SK-N-SH (cell line): ENCODE results near the gene RBMS3. TPM values are rescaled to one million over a fixed set of nuclear protein-coding genes. Genes with fewer than 3 reads are reported as not detected.

Source experiments
- CTCF ChIA-PET: fragments of 300-600, 350-600 bp; formaldehyde crosslinking; extraction: SDS; loops from one replicate; lab custom pipeline; 2021; lab: Yijun Ruan, JAX
- POLR2A ChIA-PET: fragments of 350-600 bp; sonication (Branson Sonifier 250); formaldehyde crosslinking; extraction: SDS; loops from one replicate; lab custom pipeline; 2020; ENCODE audit warnings: antibody characterized with exemption, inconsistent platforms; lab: Yijun Ruan, JAX
- DNase-seq: peaks from one replicate; pipeline ENCODE4 v3.0.0; 2012
- H2AFZ ChIP-seq: fragments of 200-600 bp; sonication (generic); 2 replicates; pipeline ENCODE4 v1.8.1; 2016; ENCODE audit warnings: antibody characterized with exemption, mild to moderate bottlenecking, low read depth
- H3F3A ChIP-seq: fragments of 200-600 bp; sonication (generic); replicated peaks from 2 replicates; pipeline ENCODE3; 2016; ENCODE audit warnings: antibody characterized with exemption, mild to moderate bottlenecking; ENCODE audit not compliant: insufficient read depth
- H3K27ac ChIP-seq, 2 experiments: fragments of 200-500 bp in 1 of 2; fragments of 200-600 bp in 1 of 2; sonication (Bioruptor generic) in 1 of 2; sonication (generic), shearing (Covaris generic) in 1 of 2; 2 replicates each; pipeline versions ENCODE4 v1.5.1 to v1.6.1; 2014 to 2016; ENCODE audit warnings: low read depth in 2 of 2, inconsistent platforms in 1 of 2, low read length in 1 of 2, mild to moderate bottlenecking in 1 of 2, mixed read lengths in 1 of 2
- H3K27me3 ChIP-seq: fragments of 200-600 bp; sonication (generic), shearing (Covaris generic); 2 replicates; pipeline ENCODE4 v1.6.1; 2016; ENCODE audit warnings: mixed run types; ENCODE audit not compliant: insufficient read depth
- H3K36me3 ChIP-seq, 2 experiments: fragments of 200-500 bp in 1 of 2; fragments of 200-600 bp in 1 of 2; sonication (Bioruptor generic) in 1 of 2; sonication (generic) in 1 of 2; replicated peaks in 1 of 2; 2 replicates each; pipeline versions ENCODE3 to v1.5.1; 2014 to 2016; ENCODE audit warnings: low read length in 1 of 2, mild to moderate bottlenecking in 1 of 2; ENCODE audit not compliant: insufficient read depth in 2 of 2, control insufficient read depth in 1 of 2
- H3K4me1 ChIP-seq, 2 experiments: fragments of 200-500 bp in 1 of 2; fragments of 200-600 bp in 1 of 2; sonication (Bioruptor generic) in 1 of 2; sonication (generic), shearing (Covaris generic) in 1 of 2; 2 replicates each; pipeline versions ENCODE4 v1.5.1 to v1.6.1; 2014 to 2016; ENCODE audit warnings: low read depth in 1 of 2, low read length in 1 of 2, mixed run types in 1 of 2; ENCODE audit not compliant: insufficient read depth in 2 of 2, control insufficient read depth in 1 of 2
- H3K4me2 ChIP-seq: fragments of 200-600 bp; sonication (generic), shearing (Covaris generic); 2 replicates; pipeline ENCODE4 v1.6.1; 2017; ENCODE audit warnings: mixed run types
- H3K4me3 ChIP-seq, 2 experiments: fragments of 200-500 bp in 1 of 2; fragments of 200-600 bp in 1 of 2; sonication (Bioruptor generic) in 1 of 2; sonication (generic), shearing (Covaris generic) in 1 of 2; 2 replicates each; pipeline versions ENCODE4 v1.5.1 to v1.8.1; 2014 to 2016; ENCODE audit warnings: low read depth in 2 of 2, inconsistent platforms in 1 of 2, low read length in 1 of 2, mild to moderate bottlenecking in 1 of 2, mixed read lengths in 1 of 2, moderate library complexity in 1 of 2
- H3K79me2 ChIP-seq: fragments of 200-600 bp; sonication (generic); 2 replicates; pipeline ENCODE4 v1.8.1; 2017; ENCODE audit warnings: mild to moderate bottlenecking; ENCODE audit not compliant: insufficient read depth
- H3K9ac ChIP-seq: fragments of 200-600 bp; sonication (generic); 2 replicates; pipeline ENCODE4 v1.6.1; 2017; ENCODE audit warnings: mixed run types
- H3K9me2 ChIP-seq: fragments of 200-600 bp; sonication (generic); 2 replicates; pipeline ENCODE4 v1.6.1; 2017; ENCODE audit warnings: mixed run types
- H3K9me3 ChIP-seq: fragments of 200-600 bp; sonication (generic); 2 replicates; pipeline ENCODE4 v1.6.1; 2017; ENCODE audit warnings: mixed run types, mild to moderate bottlenecking, moderate library complexity
- H4K20me1 ChIP-seq: fragments of 200-600 bp; sonication (generic); 2 replicates; pipeline ENCODE4 v1.6.1; 2017; ENCODE audit warnings: mild to moderate bottlenecking, mixed run types; ENCODE audit not compliant: insufficient read depth
- CTCF ChIP-seq: fragments of 200-600 bp; sonication (generic); IDR thresholded peaks from 2 replicates; pipeline ENCODE4 v1.6.1; 2017; ENCODE audit warnings: antibody characterized with exemption, mild to moderate bottlenecking, moderate library complexity
- ELF1 ChIP-seq: IDR thresholded peaks from 2 replicates; pipeline ENCODE4 v1.4.0; 2012
- EP300 ChIP-seq, 2 experiments: IDR thresholded peaks; 2 replicates each; pipeline versions ENCODE4 v1.4.0 to v1.6.1; 2012; ENCODE audit warnings: borderline replicate concordance in 1 of 2, low read depth in 1 of 2, low read length in 1 of 2
- FOSL2 ChIP-seq: IDR thresholded peaks from 2 replicates; pipeline ENCODE4 v1.4.0; 2012; ENCODE audit warnings: low read depth, mild to moderate bottlenecking, moderate library complexity, borderline replicate concordance
- FOXJ3 ChIP-seq: sonication (generic); formaldehyde crosslinking; IDR thresholded peaks from 2 replicates; pipeline ENCODE4 v1.5.1; 2020; ENCODE audit warnings: mild to moderate bottlenecking, missing genetic modification reagents
- GABPA ChIP-seq: IDR thresholded peaks from 2 replicates; pipeline ENCODE4 v1.4.0; 2012; ENCODE audit warnings: low read depth, mild to moderate bottlenecking
- GATA2 ChIP-seq: sonication (generic); formaldehyde crosslinking; IDR thresholded peaks from 2 replicates; pipeline ENCODE4 v1.5.0; 2020; ENCODE audit warnings: mild to moderate bottlenecking, missing genetic modification reagents
- IRF3 ChIP-seq: fragments of 150-350 bp; IDR thresholded peaks from 2 replicates; pipeline ENCODE4 v1.6.1; 2016; ENCODE audit warnings: mild to moderate bottlenecking, low read depth, low read length
- JUND ChIP-seq: IDR thresholded peaks from 2 replicates; pipeline ENCODE4 v1.4.0; 2012
- MAX ChIP-seq: IDR thresholded peaks from 2 replicates; pipeline ENCODE4 v1.4.0; 2012; ENCODE audit warnings: low read depth
- MEF2A ChIP-seq: IDR thresholded peaks from 2 replicates; pipeline ENCODE4 v1.4.0; 2012; ENCODE audit warnings: low read depth, borderline replicate concordance
- MXI1 ChIP-seq: IDR thresholded peaks from 2 replicates; pipeline ENCODE4 v1.6.1; 2012; ENCODE audit warnings: mild to moderate bottlenecking, low read depth, low read length, improper control_type of control experiment
- NRF1 ChIP-seq: IDR thresholded peaks from 2 replicates; pipeline ENCODE4 v1.6.1; 2012; ENCODE audit warnings: low read depth, mild to moderate bottlenecking, low read length
- RCOR1 ChIP-seq: fragments of 150-350 bp; IDR thresholded peaks from 2 replicates; pipeline ENCODE4 v1.6.1; 2017; ENCODE audit warnings: antibody characterized with exemption, low read length
- RFX5 ChIP-seq: IDR thresholded peaks from 2 replicates; pipeline ENCODE4 v1.6.1; 2012; ENCODE audit warnings: mild to moderate bottlenecking, improper control_type of control experiment, low read length
- TCF12 ChIP-seq: IDR thresholded peaks from 2 replicates; pipeline ENCODE4 v1.4.0; 2012
- TEAD4 ChIP-seq: IDR thresholded peaks from 2 replicates; pipeline ENCODE4 v1.4.0; 2012; ENCODE audit warnings: mild to moderate bottlenecking, borderline replicate concordance; ENCODE audit not compliant: insufficient read depth
- USF1 ChIP-seq: IDR thresholded peaks from 2 replicates; pipeline ENCODE4 v1.4.0; 2012; ENCODE audit warnings: low read depth, borderline replicate concordance
- USF2 ChIP-seq: fragments of 150-350 bp; IDR thresholded peaks from 2 replicates; pipeline ENCODE4 v1.6.1; 2017; ENCODE audit warnings: antibody characterized with exemption, low read length, low read depth, borderline replicate concordance
- WGBS: methylation state at CpG from one replicate; pipeline ENCODE4 v1.1.6; 2017; ENCODE audit warnings: low lambda C conversion rate; 5-methylcytosine and 5-hydroxymethylcytosine counted together
- polyA plus RNA-seq, 3 experiments: library from polyadenylated mRNA; depleted of rRNA; stranded (reverse); fragments of >200 nt; gene quantifications; 2 replicates each; pipeline ENCODE4 v1.2.3, GENCODE V29; 2012

The RBMS3 gene
- polyA plus RNA-seq, 1 of the 3 experiments (the other 2 are of a cell fraction): 8.2 TPM

- POLR2A ChIA-PET: no interaction called here
Measured at GRCh38 chr3:29241855-29242254, 39.0 kb upstream of the RBMS3 start.

GRCh38 chr3:29242296-29242695 is 38.6 kb upstream of the RBMS3 start:
- Histone ChIP-seq H3K9ac (no peak overlapping the region), H4K20me1 (no peaks in the 10 kb centered on the region), H2AFZ (no peak overlapping the region), H3K27me3 (no peaks in the 10 kb centered on the region), H3K27ac (no peak overlapping the region), H3K4me3 (no peak overlapping the region), H3K9me2 (no peaks in the 10 kb centered on the region), H3K9me3 (no peaks in the 10 kb centered on the region), H3K79me2 (no peaks in the 10 kb centered on the region), H3K36me3 (no peaks in the 10 kb centered on the region), H3F3A (peaks cover 7% of the 10 kb centered on the region), H3K4me1 (peaks cover 0 to 12% of the 10 kb centered on the region in 2 experiments; a peak in 2 of 4 replicates), H3K4me2 (no peak overlapping the region)
- 97% methylated on average over 2 of the region's 2 CpGs for WGBS
- TF ChIP-seq MAX (no peak), MXI1 (no peak), GATA2 (no peak), RCOR1 (no peak), FOSL2 (no peak), TEAD4 (no peak), GABPA (no peak), FOXJ3 (CRISPR knock-in tag) (no peak), RFX5 (no peak), CTCF (no peak), NRF1 (no peak), TCF12 (no peak), ELF1 (no peak), EP300 (IDR thresholded peaks at IDR 0.05; ENCODE audit: borderline replicate concordance in 1 of 2, low read depth in 1 of 2, low read length in 1 of 2) (no peak), MEF2A (no peak), JUND (no peak), USF2 (no peak), USF1 (no peak)
- ChIA-PET POLR2A (no interaction called here), CTCF (interaction anchor here (1.3 kb wide), 1 partner anchor 13 kb away, joined by 6 read pairs; no protein-coding TSS in a partner anchor)
- DNase-seq: no peak

More at GRCh38 chr3:29241855-29242254, 39.0 kb upstream of the RBMS3 start:
- CTCF ChIA-PET: no interaction called here
- Histone ChIP-seq H3K4me3 (no peak overlapping the region), H3K9me2 (no peaks in the 10 kb centered on the region), H3K9ac (no peak overlapping the region), H4K20me1 (no peaks in the 10 kb centered on the region), H3K9me3 (no peaks in the 10 kb centered on the region), H3F3A (peaks cover 7% of the 10 kb centered on the region), H3K4me2 (no peak overlapping the region), H3K27ac (no peak overlapping the region), H3K27me3 (no peaks in the 10 kb centered on the region), H2AFZ (no peak overlapping the region), H3K4me1 (peaks cover 0 to 12% of the 10 kb centered on the region in 2 experiments; a peak in 2 of 4 replicates), H3K36me3 (no peaks in the 10 kb centered on the region), H3K79me2 (no peaks in the 10 kb centered on the region)
- DNase-seq: no peak
- TF ChIP-seq RFX5 (no peak), JUND (no peak), IRF3 (no peak)
